Vagina (tissue), 2 donors: Measurements from ENCODE around the gene ADAMTS17. TPM values are rescaled to one million over a fixed set of nuclear protein-coding genes. Genes with fewer than 3 reads are reported as not detected.

ENCODE experiments used
- DNase-seq, 2 donors: peaks; one replicate each; pipeline ENCODE4 v3.0.0-alpha.2; 2017; ENCODE audit errors: extremely low spot score in 2 of 2
- H3K27ac ChIP-seq: fragments of 200-600 bp; sonication (generic); one replicate; pipeline ENCODE4 v1.5.1; 2019
- H3K27me3 ChIP-seq: fragments of 200-600 bp; sonication (generic); one replicate; pipeline ENCODE4 v1.5.1; 2019
- H3K36me3 ChIP-seq, 2 donors: fragments of 200-600 bp; sonication (generic); one replicate each; pipeline ENCODE4 v1.5.1; 2017 to 2019
- H3K4me1 ChIP-seq: fragments of 200-600 bp; sonication (generic); one replicate; pipeline ENCODE4 v1.5.1; 2019
- H3K4me3 ChIP-seq, 2 donors: fragments of 200-600 bp; sonication (generic); 1 replicate in 1 of 2; 2 replicates in 1 of 2; pipeline ENCODE4 v1.5.1; 2016 to 2019
- H3K9me3 ChIP-seq: fragments of 200-600 bp; sonication (generic); one replicate; pipeline ENCODE4 v1.5.1; 2019
- POLR2A ChIP-seq, 2 donors: fragments of 450-650 bp; IDR thresholded peaks; one replicate each; pipeline ENCODE4 v1.6.1; 2017; ENCODE audit warnings: antibody characterized with exemption in 2 of 2, mild to moderate bottlenecking in 2 of 2, moderate library complexity in 2 of 2
- POLR2AphosphoS5 ChIP-seq, 2 donors: sonication (generic); formaldehyde crosslinking; IDR thresholded peaks; one replicate each; pipeline ENCODE4 v1.9.0; 2017; ENCODE audit warnings: antibody characterized with exemption in 2 of 2, mild to moderate bottlenecking in 2 of 2, low read depth in 1 of 2; ENCODE audit not compliant: insufficient read depth in 1 of 2
- intact Hi-C: fragments of 100-400 bp; cut with DNase I; formaldehyde crosslinking; loops from one replicate; pipeline ENCODE4 v1.15.1; 2023
- total RNA-seq: library from RNA; depleted of rRNA; stranded (reverse); fragments of >200 nt; gene quantifications from one replicate; pipeline ENCODE4 v1.2.3, GENCODE V29; 2016
- TF ChIP-seq, protein P1 (sequence below), 3 experiments: fragments of 450-650 bp in 2 of 3; fragments of 200-600 bp in 1 of 3; sonication (generic) in 1 of 3; IDR thresholded peaks; one replicate each; pipeline ENCODE4 v1.5.1; 2017 to 2019; ENCODE audit warnings: antibody characterized with exemption in 3 of 3, mild to moderate bottlenecking in 2 of 3, moderate library complexity in 2 of 3

The ADAMTS17 gene
- total RNA-seq, 1 donor from 2014 or later, result 16.0 TPM

DNA sequence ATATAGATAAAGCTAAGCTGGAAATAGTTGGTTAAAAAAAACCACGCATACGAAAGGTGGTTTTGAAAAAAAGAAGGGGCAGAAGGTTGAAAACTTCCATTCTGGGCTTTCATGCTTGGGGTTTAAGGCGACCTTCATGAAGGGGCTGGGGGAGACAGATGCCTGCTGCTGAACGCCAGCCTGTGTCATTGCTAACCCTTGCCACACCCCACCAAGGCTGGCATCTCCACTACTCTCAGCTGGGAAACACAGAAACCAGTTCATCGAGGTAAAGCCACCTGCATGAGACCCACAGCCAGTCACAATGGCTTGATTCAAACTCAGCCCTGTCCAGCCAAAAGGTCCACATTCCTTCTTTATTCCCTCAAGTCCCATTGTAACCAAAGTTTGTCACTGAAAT lies 78.7 kb downstream of the ADAMTS17 start:
- H3K27ac ChIP-seq, result no peak overlapping the region
- H3K4me3 ChIP-seq, result no peak overlapping the region
- H3K4me1 ChIP-seq, result no peaks in the 10 kb centered on the region
- H3K9me3 ChIP-seq, result no peaks in the 10 kb centered on the region
- TF ChIP-seq POLR2A (IDR thresholded peaks at IDR 0.05) (no peak), POLR2AphosphoS5 (IDR thresholded peaks at IDR 0.05; ENCODE audit: insufficient read depth in 1 of 2, low read depth in 1 of 2) (no peak)
- TF ChIP-seq, protein P1, sequence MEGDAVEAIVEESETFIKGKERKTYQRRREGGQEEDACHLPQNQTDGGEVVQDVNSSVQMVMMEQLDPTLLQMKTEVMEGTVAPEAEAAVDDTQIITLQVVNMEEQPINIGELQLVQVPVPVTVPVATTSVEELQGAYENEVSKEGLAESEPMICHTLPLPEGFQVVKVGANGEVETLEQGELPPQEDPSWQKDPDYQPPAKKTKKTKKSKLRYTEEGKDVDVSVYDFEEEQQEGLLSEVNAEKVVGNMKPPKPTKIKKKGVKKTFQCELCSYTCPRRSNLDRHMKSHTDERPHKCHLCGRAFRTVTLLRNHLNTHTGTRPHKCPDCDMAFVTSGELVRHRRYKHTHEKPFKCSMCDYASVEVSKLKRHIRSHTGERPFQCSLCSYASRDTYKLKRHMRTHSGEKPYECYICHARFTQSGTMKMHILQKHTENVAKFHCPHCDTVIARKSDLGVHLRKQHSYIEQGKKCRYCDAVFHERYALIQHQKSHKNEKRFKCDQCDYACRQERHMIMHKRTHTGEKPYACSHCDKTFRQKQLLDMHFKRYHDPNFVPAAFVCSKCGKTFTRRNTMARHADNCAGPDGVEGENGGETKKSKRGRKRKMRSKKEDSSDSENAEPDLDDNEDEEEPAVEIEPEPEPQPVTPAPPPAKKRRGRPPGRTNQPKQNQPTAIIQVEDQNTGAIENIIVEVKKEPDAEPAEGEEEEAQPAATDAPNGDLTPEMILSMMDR (IDR thresholded peaks at IDR 0.05), result no peak
- intact Hi-C loops, result no loop called here
- DNase-seq, result peak in 1 of 2 donors; percentile 32
- no peaks in the 10 kb centered on the region for H3K36me3 ChIP-seq
- no peaks in the 10 kb centered on the region for H3K27me3 ChIP-seq

DNA sequence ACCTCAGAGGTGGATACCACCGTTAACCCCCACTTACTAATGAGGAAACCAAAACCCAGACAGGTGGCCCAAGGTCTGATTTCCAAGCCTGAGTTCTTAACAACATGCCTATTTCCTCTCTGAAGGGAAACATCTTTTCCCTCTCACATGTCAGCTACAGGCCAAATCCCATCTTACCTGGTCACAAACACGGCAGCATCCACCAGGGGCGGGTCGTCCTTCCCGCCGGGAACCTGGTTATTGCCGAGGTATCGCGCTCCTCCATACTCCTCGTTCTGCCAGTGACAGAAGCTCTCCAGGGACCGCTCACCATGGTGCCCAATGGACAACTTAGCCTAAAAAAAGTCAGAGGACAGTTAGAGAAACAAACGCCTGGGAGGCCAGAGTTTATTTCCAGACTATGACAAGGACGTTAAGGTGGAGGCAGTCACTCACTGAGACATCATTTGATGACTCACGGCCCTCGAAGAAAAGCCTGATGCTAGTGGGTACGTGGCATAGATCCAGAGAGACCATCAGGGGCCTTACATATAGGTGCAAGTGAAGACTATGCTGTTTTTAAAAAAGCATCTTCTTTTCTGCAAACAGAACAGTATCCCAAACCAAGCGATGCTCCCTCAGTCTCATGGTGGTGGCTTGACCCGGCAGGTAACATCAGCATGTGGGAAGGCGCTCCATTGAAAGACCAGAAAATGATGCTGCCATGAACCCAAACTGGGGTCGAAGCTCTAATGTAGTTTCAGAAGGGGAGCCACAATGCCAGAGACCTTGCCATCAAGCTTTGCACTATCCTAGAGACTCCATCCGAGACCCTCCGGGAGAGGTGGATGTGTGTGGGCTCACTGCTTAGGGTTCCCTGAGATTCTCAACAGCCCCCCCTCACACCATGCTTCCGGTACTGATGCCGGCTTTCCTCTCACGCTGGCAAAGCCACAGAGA lies 80.2 kb downstream of the ADAMTS17 start:
- intact Hi-C loops, result no loop called here
- Histone ChIP-seq H3K36me3 (no peaks in the 10 kb centered on the region), H3K4me1 (no peaks in the 10 kb centered on the region), H3K4me3 (no peak overlapping the region), H3K27me3 (no peaks in the 10 kb centered on the region), H3K9me3 (no peaks in the 10 kb centered on the region), H3K27ac (no peak overlapping the region)
- TF ChIP-seq, protein P1 (IDR thresholded peaks at IDR 0.05), result no peak
- TF ChIP-seq POLR2AphosphoS5 (IDR thresholded peaks at IDR 0.05; ENCODE audit: insufficient read depth in 1 of 2, low read depth in 1 of 2) (no peak), POLR2A (IDR thresholded peaks at IDR 0.05) (no peak)
- peak; percentile 71 to 84 for DNase-seq

DNA sequence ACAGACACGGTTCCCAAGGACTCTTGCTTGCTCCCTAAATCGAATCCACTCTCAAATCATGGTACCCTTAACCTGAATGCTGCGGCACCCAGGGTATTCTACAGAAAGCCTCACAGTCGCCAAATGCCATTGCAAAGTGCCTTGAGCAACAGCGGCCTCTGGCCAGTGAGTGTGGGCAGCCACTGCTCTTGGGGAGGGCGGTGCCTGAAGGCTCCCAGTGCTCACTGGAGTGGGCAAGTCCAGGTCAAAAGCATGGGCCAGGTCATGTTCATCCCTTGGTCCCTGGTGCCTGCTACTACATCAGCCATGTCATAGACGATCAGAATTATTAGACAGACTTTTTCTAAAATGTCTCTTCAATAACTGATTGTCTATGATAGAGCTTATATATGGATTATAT lies 82.5 kb downstream of the ADAMTS17 start:
- Histone ChIP-seq H3K36me3 (no peaks in the 10 kb centered on the region), H3K4me1 (no peaks in the 10 kb centered on the region), H3K4me3 (no peak overlapping the region), H3K27me3 (no peaks in the 10 kb centered on the region), H3K27ac (no peak overlapping the region), H3K9me3 (no peaks in the 10 kb centered on the region)
- intact Hi-C loops, result no loop called here
- TF ChIP-seq, protein P1 (IDR thresholded peaks at IDR 0.05), result no peak
- TF ChIP-seq POLR2A (IDR thresholded peaks at IDR 0.05) (no peak), POLR2AphosphoS5 (IDR thresholded peaks at IDR 0.05; ENCODE audit: insufficient read depth in 1 of 2, low read depth in 1 of 2) (no peak)
- DNase-seq, result peak; percentile 20 to 52

DNA sequence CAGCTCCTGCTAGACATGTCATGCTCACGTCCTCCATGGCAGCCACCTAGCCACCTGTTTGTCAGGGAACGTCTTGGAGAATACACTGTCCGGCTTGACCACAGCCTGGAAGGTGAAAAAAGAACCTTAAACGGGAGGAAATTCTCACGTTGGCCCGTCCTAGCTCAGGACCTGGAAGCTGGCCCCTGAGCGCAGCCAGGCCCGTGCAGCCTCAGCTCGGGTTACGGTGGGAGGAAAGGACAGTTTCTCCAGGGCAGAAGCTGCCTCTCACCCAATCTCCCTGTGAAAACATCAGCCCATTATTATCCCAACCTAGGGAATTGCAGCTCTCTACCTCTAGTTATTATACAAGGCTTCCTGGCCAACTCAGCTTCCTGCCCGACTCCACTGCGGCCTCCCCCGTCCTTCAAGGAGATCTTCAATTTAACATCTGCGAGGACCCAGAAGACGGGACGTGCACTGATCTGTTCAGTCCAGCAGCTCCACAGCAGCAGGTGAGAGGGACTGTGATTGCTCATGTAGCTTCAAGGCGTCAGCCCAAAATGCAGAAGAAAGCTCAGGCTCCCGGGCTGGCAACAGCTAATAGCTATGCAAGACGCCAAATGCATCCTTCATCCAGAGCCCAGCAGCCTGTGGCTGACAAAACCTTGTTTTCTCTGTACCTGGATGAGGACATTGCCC lies 84.7 kb downstream of the ADAMTS17 start:
- intact Hi-C loops, result no loop called here
- Histone ChIP-seq H3K9me3 (no peaks in the 10 kb centered on the region), H3K36me3 (no peaks in the 10 kb centered on the region), H3K27me3 (no peaks in the 10 kb centered on the region), H3K27ac (no peak overlapping the region), H3K4me3 (no peak overlapping the region), H3K4me1 (no peaks in the 10 kb centered on the region)
- TF ChIP-seq POLR2A (IDR thresholded peaks at IDR 0.05), result no peak
- DNase-seq, result peak; percentile 77 to 82

DNA sequence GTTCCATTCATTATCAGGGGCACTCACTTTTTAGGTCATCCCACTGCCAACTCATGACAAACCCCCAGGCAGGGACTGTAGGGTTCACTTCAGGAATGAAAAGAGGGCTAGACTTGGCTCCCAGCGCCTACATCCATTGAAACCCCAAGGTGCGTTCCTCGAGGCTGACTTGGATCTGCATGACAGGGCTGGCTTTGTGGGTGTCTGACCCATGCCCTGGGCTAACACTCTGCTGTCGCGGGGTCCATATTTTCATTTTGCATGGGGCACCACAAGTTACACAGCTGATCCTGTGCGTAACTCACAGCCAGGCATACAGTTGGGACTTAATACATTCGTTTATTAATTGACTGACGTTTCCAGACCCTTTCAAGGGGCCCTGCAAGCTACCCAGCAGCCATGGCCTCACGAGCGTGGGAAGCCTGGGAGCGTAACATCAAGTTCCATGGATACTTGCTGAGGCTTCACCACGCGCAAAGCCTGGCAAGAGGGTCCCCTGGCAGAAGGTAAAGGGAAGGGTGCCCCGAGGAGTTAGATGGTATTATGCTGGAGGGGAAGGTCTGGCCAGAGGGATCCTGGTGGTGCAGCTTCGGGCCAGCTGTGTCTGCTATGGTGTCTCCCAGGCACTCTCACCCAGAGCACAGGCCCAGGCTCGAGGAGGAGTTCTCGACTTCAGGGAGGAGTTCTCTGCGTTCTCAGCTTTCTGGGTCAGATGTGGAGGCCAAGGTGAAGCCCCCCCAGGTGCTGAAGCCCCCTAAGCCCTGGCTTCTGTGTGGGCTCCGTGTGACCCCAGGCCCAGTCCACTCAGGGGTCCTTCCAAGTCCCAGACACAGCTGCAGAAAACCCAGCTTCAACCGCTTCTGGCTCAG lies 85.4 kb downstream of the ADAMTS17 start:
- Histone ChIP-seq H3K36me3 (no peaks in the 10 kb centered on the region), H3K27me3 (no peaks in the 10 kb centered on the region), H3K9me3 (no peaks in the 10 kb centered on the region), H3K27ac (no peak overlapping the region), H3K4me3 (no peak overlapping the region), H3K4me1 (no peaks in the 10 kb centered on the region)
- TF ChIP-seq, protein P1 (IDR thresholded peaks at IDR 0.05), result no peak
- TF ChIP-seq POLR2A (IDR thresholded peaks at IDR 0.05) (no peak), POLR2AphosphoS5 (IDR thresholded peaks at IDR 0.05; ENCODE audit: insufficient read depth in 1 of 2, low read depth in 1 of 2) (no peak)
- intact Hi-C loops, result no loop called here
- peak; percentile 49 to 72 for DNase-seq
